GM23248 (cell line): ENCODE measurements around the gene APPBP2. TPM values are rescaled to one million over a fixed set of nuclear protein-coding genes. Genes with fewer than 3 reads are reported as not detected.
"Not testable (repeated sequence)": the region's sequence is repeated elsewhere in the genome, so short reads cannot be mapped to it uniquely, and the experiment has no call there.

Experiments used
- DNase-seq: peaks from one replicate; pipeline ENCODE4 v3.0.0-alpha.2; 2015
- H2AFZ ChIP-seq: fragments of 200-600 bp; sonication (generic); 2 replicates; pipeline ENCODE4 v1.6.1; 2016; ENCODE audit warnings: antibody characterized with exemption
- H3F3A ChIP-seq: fragments of 200-600 bp; sonication (generic); 2 replicates; pipeline ENCODE4 v1.6.1; 2016; ENCODE audit warnings: mild to moderate bottlenecking, antibody characterized with exemption, mixed run types; ENCODE audit not compliant: insufficient read depth
- H3K27ac ChIP-seq: fragments of 200-600 bp; sonication (generic); 2 replicates; pipeline ENCODE4 v1.5.1; 2016; ENCODE audit warnings: mild to moderate bottlenecking
- H3K27me3 ChIP-seq: fragments of 200-600 bp; sonication (generic); replicated peaks from 2 replicates; pipeline ENCODE4 v1.6.1; 2016; ENCODE audit warnings: mild to moderate bottlenecking; ENCODE audit not compliant: insufficient read depth
- H3K36me3 ChIP-seq: fragments of 200-600 bp; sonication (generic); 2 replicates; pipeline ENCODE4 v1.6.1; 2016; ENCODE audit warnings: low read depth, mild to moderate bottlenecking
- H3K4me1 ChIP-seq: fragments of 200-600 bp; sonication (generic); 2 replicates; pipeline ENCODE4 v1.6.1; 2016; ENCODE audit warnings: mild to moderate bottlenecking; ENCODE audit not compliant: insufficient read depth
- H3K4me2 ChIP-seq: fragments of 200-600 bp; sonication (generic); one replicate; pipeline ENCODE4 v1.6.1; 2016; ENCODE audit warnings: mild to moderate bottlenecking; ENCODE audit not compliant: unreplicated experiment
- H3K4me3 ChIP-seq: fragments of 200-600 bp; sonication (generic); 2 replicates; pipeline ENCODE4 v1.5.1; 2016; ENCODE audit warnings: mild to moderate bottlenecking
- H3K79me2 ChIP-seq: fragments of 200-600 bp; sonication (generic); 2 replicates; pipeline ENCODE4 v1.6.1; 2016; ENCODE audit warnings: mild to moderate bottlenecking; ENCODE audit not compliant: insufficient read depth
- H3K9ac ChIP-seq: fragments of 200-600 bp; sonication (generic); 2 replicates; pipeline ENCODE4 v1.6.1; 2016; ENCODE audit warnings: mild to moderate bottlenecking
- H3K9me2 ChIP-seq: fragments of 200-600 bp; sonication (generic); 2 replicates; pipeline ENCODE4 v1.6.1; 2016; ENCODE audit warnings: mixed run types, mild to moderate bottlenecking, moderate library complexity; ENCODE audit not compliant: insufficient read depth
- H3K9me3 ChIP-seq: fragments of 200-600 bp; sonication (generic); one replicate; pipeline ENCODE4 v1.6.1; 2017; ENCODE audit warnings: low read depth
- H4K20me1 ChIP-seq: fragments of 200-600 bp; sonication (generic); 2 replicates; pipeline ENCODE4 v1.6.0; 2016; ENCODE audit not compliant: insufficient read depth
- EZH2 ChIP-seq: fragments of 200-600 bp; sonication (generic); IDR thresholded peaks from 2 replicates; pipeline ENCODE4 v1.6.1; 2018; ENCODE audit warnings: antibody characterized with exemption, mild to moderate bottlenecking; ENCODE audit not compliant: insufficient read depth, poor library complexity, severe bottlenecking
- EZH2phosphoT487 ChIP-seq: fragments of 200-600 bp; sonication (generic); IDR thresholded peaks from 2 replicates; pipeline ENCODE4 v1.6.1; 2018; ENCODE audit warnings: antibody characterized with exemption, moderate library complexity, mild to moderate bottlenecking, low read depth; ENCODE audit not compliant: insufficient read depth
- WGBS, 2 experiments: methylation state at CpG; one replicate each; pipeline ENCODE4 v1.1.6; 2015 to 2017; ENCODE audit warnings: low lambda C conversion rate in 2 of 2, low coverage in 1 of 2; ENCODE audit errors: missing lambda C conversion rate in 2 of 2; 5-methylcytosine and 5-hydroxymethylcytosine counted together
- in situ Hi-C: fragments of 300-500 bp; cut with MboI; formaldehyde crosslinking; loops from 2 replicates; pipeline ENCODE4 v1.15.0; 2020
- polyA plus RNA-seq: library from polyadenylated mRNA; unstranded; fragments of >200 nt; fragmentation: Nextera tagmentation; extraction: Ambion mirVana; gene quantifications from 2 replicates; pipeline ENCODE4 v1.2.1, GENCODE V29; 2016
- total RNA-seq: library from RNA; depleted of rRNA; stranded (reverse); fragments of >200 nt; shearing (Covaris generic); gene quantifications from 2 replicates; pipeline ENCODE4 v1.2.3, GENCODE V29; 2014

The APPBP2 gene
- total and polyA plus RNA-seq, 2 experiments from 2014 or later: 30.6 to 41.7 TPM

DNA sequence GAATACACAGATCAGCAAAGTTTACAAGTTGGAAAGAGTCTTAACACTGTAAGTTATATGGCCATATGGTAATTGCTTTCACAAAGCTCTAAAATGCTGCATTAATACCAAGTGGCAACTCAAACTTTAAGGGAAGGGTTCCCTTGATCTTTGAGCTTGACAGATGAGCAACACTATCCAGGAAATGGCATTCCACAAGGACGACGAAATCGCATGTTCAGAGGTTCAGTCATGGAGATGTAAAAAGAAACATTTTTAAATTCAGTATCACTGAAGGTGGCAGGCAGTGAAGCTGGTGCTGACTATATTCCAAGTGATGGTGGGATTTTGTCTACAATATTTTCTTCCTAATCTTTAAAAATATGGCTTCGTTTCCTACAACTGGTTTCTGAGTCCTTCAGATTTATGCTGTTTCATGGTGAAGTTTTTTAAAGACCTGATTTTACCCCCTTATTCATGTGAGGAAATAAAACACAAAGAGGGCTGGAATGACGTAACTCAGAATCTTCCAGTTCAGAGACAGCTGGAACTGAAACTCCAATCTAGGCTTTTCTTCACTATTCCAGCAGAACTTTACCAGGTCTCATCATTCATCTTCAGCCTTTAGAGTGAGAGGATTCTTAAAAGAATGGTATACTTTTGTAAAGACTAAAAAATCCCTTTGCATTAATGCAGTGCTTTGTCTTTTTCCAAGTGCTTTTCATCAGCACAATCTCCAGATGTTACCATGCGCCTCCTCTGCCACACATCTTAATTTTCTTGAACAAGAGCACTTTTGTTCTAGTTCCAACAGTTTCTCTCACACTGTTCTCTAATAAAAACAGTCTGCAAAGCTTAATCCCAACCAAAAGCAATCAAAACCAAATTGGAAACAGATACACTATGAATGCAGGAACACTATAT lies 83.5 kb downstream of the APPBP2 start:
- Histone ChIP-seq H3K79me2 (no peaks in the 10 kb centered on the region), H3K27ac (peak overlapping the region; percentile 34), H3K4me1 (peaks cover 33% of the 10 kb centered on the region), H3K9me2 (no peaks in the 10 kb centered on the region), H4K20me1 (no peaks in the 10 kb centered on the region), H3K4me3 (no peak overlapping the region), H3K36me3 (peaks cover 30% of the 10 kb centered on the region), H3F3A (peaks cover 45% of the 10 kb centered on the region), H2AFZ (no peak overlapping the region; the same call in 1 of the 2 replicates), H3K4me2 (peak overlapping the region; percentile 60), H3K9ac (no peak overlapping the region), H3K9me3 (no peaks in the 10 kb centered on the region), H3K27me3 (no peaks in the 10 kb centered on the region)
- TF ChIP-seq EZH2phosphoT487: no peak
- TF ChIP-seq EZH2: no peak
- WGBS, 2 experiments: 13 to 20% methylated on average over 6 of the region's 6 CpGs
- peak; percentile 69 for DNase-seq
- in situ Hi-C loops: loop anchor here (25.0 kb wide), 1 partner anchor 530 kb away; no protein-coding TSS in a partner anchor

DNA sequence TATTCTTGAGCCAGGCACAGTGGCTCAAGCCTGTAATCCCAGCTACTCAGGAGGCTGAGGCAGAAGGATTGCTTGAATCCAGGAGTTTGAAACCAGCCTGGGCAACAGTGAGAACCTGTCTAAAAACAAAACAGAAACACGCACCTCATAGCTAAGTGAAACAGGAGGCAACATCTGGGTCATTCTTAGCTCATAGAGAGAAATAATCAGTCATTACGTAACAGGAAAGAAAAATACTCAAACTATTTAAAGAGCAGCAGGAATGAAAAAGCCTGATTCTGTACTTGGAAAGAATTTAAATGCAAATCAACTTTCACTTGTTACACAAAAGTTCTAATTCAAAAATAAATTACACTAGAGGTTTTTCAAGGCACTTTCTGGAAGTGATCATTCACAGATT lies 86.5 kb downstream of the APPBP2 start:
- Histone ChIP-seq H3F3A (peaks cover 26% of the 10 kb centered on the region), H3K9me3 (no peaks in the 10 kb centered on the region), H3K36me3 (0 out of 2 replicates have a peak, but pooled peaks cover under 1% of the 10 kb centered on the region), H3K4me3 (no peak overlapping the region), H3K9me2 (no peaks in the 10 kb centered on the region), H3K27ac (peak overlapping the region; percentile 32), H3K9ac (0 out of 2 replicates have a peak overlapping the region, but pooled peaks have one; percentile 15), H2AFZ (peak overlapping the region; percentile 44; the same call in 1 of the 2 replicates), H3K79me2 (no peaks in the 10 kb centered on the region), H3K4me1 (peaks cover 31% of the 10 kb centered on the region), H3K4me2 (no peak overlapping the region), H3K27me3 (no peaks in the 10 kb centered on the region), H4K20me1 (no peaks in the 10 kb centered on the region)
- TF ChIP-seq EZH2: no peak
- no peak for TF ChIP-seq EZH2phosphoT487
- DNase-seq: peak; percentile 61
- WGBS, 2 experiments: 5 to 7% methylated on average over 2 of the region's 2 CpGs
- in situ Hi-C loops: loop anchor here (25.0 kb wide), 1 partner anchor 527 kb away; no protein-coding TSS in a partner anchor

DNA sequence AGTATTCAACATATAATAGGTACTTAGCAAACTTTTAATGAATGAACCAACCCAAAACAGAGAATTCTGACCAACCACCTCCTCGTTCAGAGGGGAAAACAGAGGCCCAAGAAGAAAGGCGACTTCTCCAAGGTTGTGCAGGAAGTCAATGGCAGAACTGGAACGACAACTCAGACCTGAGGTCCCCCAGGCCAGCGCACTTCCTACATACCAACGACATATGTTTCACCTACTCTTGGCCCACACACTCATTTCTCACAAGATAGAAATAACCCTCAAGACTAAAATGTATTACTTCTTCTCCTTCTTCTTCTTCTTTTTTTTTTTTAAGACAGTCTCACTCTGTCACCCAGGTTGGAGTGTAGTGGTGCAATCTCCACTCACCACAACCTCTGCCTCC lies 89.4 kb downstream of the APPBP2 start:
- Histone ChIP-seq H3K9ac (no peak overlapping the region), H3K9me2 (no peaks in the 10 kb centered on the region), H3F3A (no peaks in the 10 kb centered on the region), H3K27me3 (no peaks in the 10 kb centered on the region), H3K4me1 (peaks cover 9% of the 10 kb centered on the region), H3K9me3 (no peaks in the 10 kb centered on the region), H3K36me3 (no peaks in the 10 kb centered on the region), H3K27ac (no peak overlapping the region), H3K4me3 (no peak overlapping the region), H4K20me1 (no peaks in the 10 kb centered on the region), H3K79me2 (no peaks in the 10 kb centered on the region), H3K4me2 (no peak overlapping the region), H2AFZ (no peak overlapping the region)
- no peak for DNase-seq
- WGBS, 2 experiments: 57 to 74% methylated on average over 5 of the region's 5 CpGs
- TF ChIP-seq EZH2phosphoT487 (no peak), EZH2 (no peak)
- in situ Hi-C loops: loop anchor here (25.0 kb wide), 1 partner anchor 524 kb away; no protein-coding TSS in a partner anchor

DNA sequence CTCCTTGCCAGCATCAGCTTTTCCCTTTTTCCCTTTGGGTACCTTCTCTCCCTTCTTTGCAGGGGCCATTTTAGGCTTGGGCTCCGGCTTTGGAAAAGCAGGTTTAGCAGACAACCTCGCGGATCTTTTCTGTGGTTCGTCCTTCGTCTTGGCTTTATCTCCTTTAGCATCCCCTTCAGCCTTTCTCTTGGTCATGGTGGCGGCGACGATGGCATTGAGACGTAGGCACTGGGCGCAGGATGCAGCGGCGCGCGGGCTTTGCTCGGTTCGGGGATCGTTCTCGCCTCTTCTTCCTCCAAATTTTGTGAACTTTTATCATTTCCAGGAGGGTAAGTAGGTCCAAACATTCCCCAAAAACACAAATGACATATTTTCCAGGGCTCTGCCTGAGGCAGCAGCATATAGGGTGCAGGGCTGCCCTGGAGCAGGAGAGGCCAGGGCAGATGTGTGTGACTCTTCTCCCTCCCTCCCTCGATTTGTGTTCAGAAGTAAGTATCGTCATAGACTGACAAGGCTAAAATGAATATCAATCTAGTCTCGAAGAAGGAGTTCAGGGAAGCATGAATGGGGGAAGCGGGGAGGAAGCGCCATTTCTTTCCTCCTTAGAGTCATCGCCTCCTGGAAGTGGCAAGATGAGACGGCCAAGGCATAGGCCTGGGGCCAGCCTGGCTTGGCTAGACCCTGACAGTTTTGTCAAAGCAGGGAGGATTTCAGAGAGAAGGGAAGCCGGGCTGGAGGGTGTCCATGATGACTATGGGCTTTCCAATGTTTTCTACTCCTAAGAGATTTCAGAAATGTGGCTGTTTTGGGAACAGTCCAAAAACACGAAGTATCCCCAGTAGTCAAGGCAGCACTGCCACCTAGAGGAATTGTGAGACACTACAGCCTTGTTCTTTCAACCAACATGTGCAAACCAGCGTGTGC lies 90.5 kb downstream of the APPBP2 start:
- H3K4me2 ChIP-seq: peak overlapping the region; percentile 77
- no peaks in the 10 kb centered on the region for H3K27me3 ChIP-seq
- peak overlapping the region; percentile 73 for H3K9ac ChIP-seq
- peak overlapping the region; percentile 78 for H3K27ac ChIP-seq
- H3K36me3 ChIP-seq: no peaks in the 10 kb centered on the region
- H3K9me3 ChIP-seq: no peaks in the 10 kb centered on the region
- 61 to 62% methylated on average over 28 of the region's 28 CpGs for WGBS, 2 experiments
- no peaks in the 10 kb centered on the region for H3F3A ChIP-seq
- H3K79me2 ChIP-seq: no peaks in the 10 kb centered on the region
- DNase-seq: peak; percentile 91
- no peak for TF ChIP-seq EZH2
- H2AFZ ChIP-seq: peak overlapping the region; percentile 96
- H4K20me1 ChIP-seq: no peaks in the 10 kb centered on the region
- no peaks in the 10 kb centered on the region for H3K9me2 ChIP-seq
- H3K4me3 ChIP-seq: peak overlapping the region; percentile 61
- H3K4me1 ChIP-seq: peaks cover 9% of the 10 kb centered on the region
- in situ Hi-C loops: loop anchor here (25.0 kb wide), 1 partner anchor 523 kb away; no protein-coding TSS in a partner anchor

DNA sequence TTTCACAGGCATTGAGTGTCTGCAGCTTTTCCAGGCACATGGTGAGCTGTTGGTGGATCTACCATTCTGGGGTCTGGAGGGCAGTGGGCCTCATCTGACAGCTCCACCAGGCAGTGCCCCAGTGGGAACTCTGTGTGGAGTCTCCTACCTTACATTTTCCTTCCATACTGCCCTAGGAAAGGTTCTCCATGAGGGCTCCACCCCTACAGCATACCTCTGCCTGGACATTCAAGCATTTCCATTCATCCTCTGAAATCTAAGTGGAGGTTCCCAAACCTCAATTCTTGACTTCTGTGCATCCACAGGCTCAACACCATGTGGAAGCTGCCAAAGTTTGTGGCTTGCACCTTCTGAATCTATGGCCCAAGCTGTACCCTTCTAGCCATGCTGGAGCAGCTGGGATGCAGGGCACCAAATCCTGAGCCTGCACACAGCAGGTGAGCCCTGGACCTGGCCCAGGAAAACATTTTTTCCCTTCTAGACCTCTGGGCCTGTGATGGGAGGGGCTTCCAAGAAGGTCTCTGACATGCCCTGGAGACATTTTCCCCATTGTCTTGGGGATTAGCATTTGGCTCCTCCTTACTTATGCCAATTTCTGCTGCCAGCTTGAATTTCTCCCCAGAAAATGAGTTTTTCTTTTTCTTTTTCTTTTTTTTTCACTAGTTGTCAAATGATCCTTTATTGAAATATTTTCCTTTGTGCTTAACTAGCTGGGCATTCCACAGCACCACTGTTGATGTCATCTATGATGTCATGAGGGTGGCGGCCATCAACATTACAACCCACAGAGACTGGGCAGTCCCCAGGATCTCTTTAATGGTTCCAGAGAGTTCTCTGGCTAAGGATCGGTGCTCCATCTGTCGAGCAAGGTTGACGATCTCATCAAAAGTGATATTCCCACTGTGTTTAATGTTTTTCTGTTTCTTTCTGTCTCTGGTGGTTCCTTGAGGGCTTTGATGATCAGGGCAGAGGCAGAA lies 92.7 kb downstream of the APPBP2 start:
- not testable (repeated sequence) for H3K9ac ChIP-seq, H3K9me2 ChIP-seq, H3K9me3 ChIP-seq, H4K20me1 ChIP-seq, H3K4me1 ChIP-seq, H3K36me3 ChIP-seq, H3K27me3 ChIP-seq, H3K4me3 ChIP-seq, H2AFZ ChIP-seq, H3K27ac ChIP-seq, H3F3A ChIP-seq, H3K79me2 ChIP-seq, H3K4me2 ChIP-seq
- in situ Hi-C loops: loop anchor here (25.0 kb wide), 1 partner anchor 521 kb away; no protein-coding TSS in a partner anchor
- DNase-seq: peak; percentile 22
- 32 to 48% methylated on average over 4 of the region's 4 CpGs for WGBS, 2 experiments

DNA sequence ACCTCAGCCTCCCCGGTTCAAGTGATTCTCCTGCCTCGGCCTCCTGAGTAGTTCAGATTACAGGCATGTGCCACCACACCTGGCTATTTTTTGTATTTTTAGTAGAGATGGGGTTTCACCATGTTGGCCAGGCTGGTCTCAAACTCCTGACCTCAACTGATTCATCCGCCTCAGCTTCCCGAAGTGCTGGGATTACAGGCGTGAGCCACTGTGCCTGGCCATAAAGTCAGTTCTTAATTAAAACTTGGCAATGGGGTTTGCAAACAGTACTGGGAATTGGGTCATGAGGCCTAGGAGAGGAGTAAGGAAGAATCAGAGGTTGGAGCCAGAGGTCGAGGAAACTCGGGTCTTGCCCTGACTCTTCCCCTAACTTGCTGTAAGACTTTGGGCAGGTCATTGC lies 95.5 kb downstream of the APPBP2 start:
- WGBS, 2 experiments: 57 to 59% methylated on average over 7 of the region's 7 CpGs
- not testable (repeated sequence) for DNase-seq, H3K36me3 ChIP-seq, H3F3A ChIP-seq, H3K9me2 ChIP-seq, H3K9ac ChIP-seq, H3K79me2 ChIP-seq, H2AFZ ChIP-seq, H3K27ac ChIP-seq, H3K4me1 ChIP-seq, H4K20me1 ChIP-seq, H3K27me3 ChIP-seq, H3K4me3 ChIP-seq, H3K4me2 ChIP-seq, H3K9me3 ChIP-seq
- in situ Hi-C loops: loop anchor here (25.0 kb wide), 1 partner anchor 518 kb away; no protein-coding TSS in a partner anchor
